SJCRH30 (cell line): ENCODE data around the gene CALHM3. TPM values are rescaled to one million over a fixed set of nuclear protein-coding genes. Genes with fewer than 3 reads are reported as not detected.
"Not testable (repeated sequence)": the region's sequence is repeated elsewhere in the genome, so short reads cannot be mapped to it uniquely, and the experiment has no call there.

Source experiments
- DNase-seq, 2 experiments: peaks; one replicate each; pipeline ENCODE4 v3.0.0-alpha.2; 2015 to 2020
- H3K27ac ChIP-seq: fragments of 250-450 bp; sonication (Bioruptor Pico); 2 replicates; pipeline ENCODE4 v1.5.1; 2020; ENCODE audit warnings: mild to moderate bottlenecking, moderate library complexity
- H3K27me3 ChIP-seq: fragments of 250-450 bp; sonication (Bioruptor Pico); 2 replicates; pipeline ENCODE4 v1.5.1; 2020; ENCODE audit warnings: mild to moderate bottlenecking, moderate library complexity
- H3K36me3 ChIP-seq: fragments of 250-450 bp; sonication (Bioruptor Pico); 2 replicates; pipeline ENCODE4 v1.5.1; 2020; ENCODE audit warnings: mild to moderate bottlenecking, moderate library complexity
- H3K4me1 ChIP-seq: fragments of 250-450 bp; sonication (Bioruptor Pico); 2 replicates; pipeline ENCODE4 v1.5.1; 2020; ENCODE audit warnings: mild to moderate bottlenecking, moderate library complexity
- H3K4me3 ChIP-seq: fragments of 250-450 bp; sonication (Bioruptor Pico); 2 replicates; pipeline ENCODE4 v1.5.1; 2020; ENCODE audit warnings: mild to moderate bottlenecking, moderate library complexity
- H3K9me3 ChIP-seq: fragments of 250-450 bp; sonication (Bioruptor Pico); replicated peaks from 2 replicates; pipeline ENCODE4 v1.5.1; 2020; ENCODE audit warnings: mild to moderate bottlenecking, moderate library complexity
- total RNA-seq: library from RNA; depleted of rRNA; stranded (reverse); fragments of >200 nt; shearing (Covaris generic); gene quantifications from 2 replicates; pipeline ENCODE4 v1.2.3, GENCODE V29; 2014; rRNA removed

Gene CALHM3, protein sequence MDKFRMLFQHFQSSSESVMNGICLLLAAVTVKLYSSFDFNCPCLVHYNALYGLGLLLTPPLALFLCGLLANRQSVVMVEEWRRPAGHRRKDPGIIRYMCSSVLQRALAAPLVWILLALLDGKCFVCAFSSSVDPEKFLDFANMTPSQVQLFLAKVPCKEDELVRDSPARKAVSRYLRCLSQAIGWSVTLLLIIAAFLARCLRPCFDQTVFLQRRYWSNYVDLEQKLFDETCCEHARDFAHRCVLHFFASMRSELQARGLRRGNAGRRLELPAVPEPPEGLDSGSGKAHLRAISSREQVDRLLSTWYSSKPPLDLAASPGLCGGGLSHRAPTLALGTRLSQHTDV
- not detected in 2 replicates for total RNA-seq

DNA sequence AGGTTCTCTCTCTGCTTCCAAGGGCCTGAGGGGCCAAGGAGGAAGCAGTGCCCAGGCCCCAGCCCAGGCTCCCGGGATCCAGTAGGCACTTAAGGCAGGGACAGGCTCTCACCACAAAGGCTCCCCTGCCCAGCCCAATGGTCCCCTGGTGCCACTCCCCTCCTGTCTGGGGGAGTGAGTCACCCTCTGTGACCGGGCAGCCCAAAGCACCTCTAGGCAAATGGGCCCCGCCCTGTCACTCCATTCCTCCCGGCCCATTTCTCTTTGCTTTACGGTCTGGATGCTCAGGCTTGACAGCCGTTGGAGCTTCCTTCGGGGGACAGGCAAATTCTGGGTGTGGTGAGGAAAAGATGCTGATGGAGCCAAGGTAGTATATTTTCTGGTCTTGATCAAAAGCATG, at the start of gene CALHM3:
CALHM3 (minus strand) TSS at position 106 of the 400 bp plus-strand sequence. CDS start 208 bp downstream, outside the sequence.
- H3K27me3 ChIP-seq: no peaks in the 10 kb centered on the region
- no peaks in the 10 kb centered on the region for H3K9me3 ChIP-seq
- H3K36me3 ChIP-seq: no peaks in the 10 kb centered on the region
- no peak within 1 kb of the TSS for H3K27ac ChIP-seq
- H3K4me3 ChIP-seq: no peak within 1 kb of the TSS
- DNase-seq: no peak
- peaks cover 31% of the 10 kb centered on the region for H3K4me1 ChIP-seq

DNA sequence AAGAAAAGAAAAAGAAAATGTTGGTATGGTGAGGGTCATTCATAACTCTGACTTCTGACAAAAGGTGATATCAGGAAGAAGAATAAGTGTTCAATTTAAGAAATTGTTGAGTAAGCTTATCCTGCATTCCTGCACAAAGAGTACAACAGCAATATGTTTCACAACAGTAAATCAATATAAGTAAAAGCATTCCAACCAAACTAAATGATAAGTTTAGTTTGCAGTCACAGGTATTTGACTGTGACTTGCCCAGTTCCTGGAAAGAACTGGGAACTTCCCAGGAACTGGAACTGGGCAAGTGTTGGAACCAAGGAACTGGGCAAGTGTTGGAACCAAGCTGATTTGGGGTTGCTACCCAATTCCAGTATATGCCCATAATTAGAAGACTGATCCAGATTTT, 49.5 kb upstream of the CALHM3 start:
- no peak overlapping the region for H3K27ac ChIP-seq
- no peaks in the 10 kb centered on the region for H3K27me3 ChIP-seq
- H3K4me3 ChIP-seq: no peak overlapping the region
- no peaks in the 10 kb centered on the region for H3K36me3 ChIP-seq
- peaks cover 5% of the 10 kb centered on the region; the same call in 1 of the 2 replicates for H3K9me3 ChIP-seq
- no peaks in the 10 kb centered on the region for H3K4me1 ChIP-seq
- DNase-seq: no peak

DNA sequence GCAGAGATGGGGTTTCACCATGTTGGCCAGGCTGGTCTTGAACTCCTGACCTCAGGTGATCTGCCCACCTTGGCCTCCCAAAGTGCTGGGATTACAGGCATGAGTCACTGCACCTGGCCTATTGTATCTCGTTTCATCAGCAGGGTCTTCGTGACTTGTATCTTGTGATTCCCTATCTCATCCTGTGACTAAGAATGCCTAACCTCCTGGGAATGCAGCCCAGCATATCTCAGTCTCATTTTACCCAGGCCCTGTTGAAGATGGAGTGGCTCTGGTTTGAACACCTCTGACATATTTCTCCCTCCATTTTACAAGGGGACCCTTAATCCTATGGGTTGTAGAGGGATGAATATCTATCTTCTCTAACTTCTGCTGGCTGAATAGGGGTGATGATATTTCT, 48.4 kb upstream of the CALHM3 start:
- not testable (repeated sequence) for H3K4me1 ChIP-seq, H3K27ac ChIP-seq, H3K36me3 ChIP-seq, H3K27me3 ChIP-seq, DNase-seq, H3K4me3 ChIP-seq, H3K9me3 ChIP-seq

DNA sequence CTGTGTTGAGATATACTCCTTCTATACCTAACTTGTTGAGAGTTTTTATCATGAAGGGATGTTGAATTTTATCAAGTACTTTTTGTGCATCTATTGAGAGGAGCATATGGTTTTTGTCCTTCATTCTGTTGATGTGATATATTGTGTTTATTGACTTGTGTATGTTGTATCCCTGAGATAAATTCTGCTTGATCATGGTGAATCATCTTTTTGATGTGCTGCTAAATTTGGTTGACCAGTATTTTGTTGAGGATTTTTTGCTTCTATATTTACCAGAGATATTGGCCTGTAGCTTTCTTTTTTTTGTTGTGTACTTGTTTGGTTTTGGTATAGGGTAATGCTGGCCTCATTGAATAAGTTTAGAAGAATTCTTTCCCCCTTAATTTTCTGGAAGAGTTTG, 46.9 kb upstream of the CALHM3 start:
- Histone ChIP-seq H3K27ac (no peak overlapping the region), H3K36me3 (no peaks in the 10 kb centered on the region), H3K27me3 (no peaks in the 10 kb centered on the region), H3K4me1 (no peaks in the 10 kb centered on the region), H3K4me3 (no peak overlapping the region), H3K9me3 (no peaks in the 10 kb centered on the region; the same call in 1 of the 2 replicates)
- DNase-seq: no peak

DNA sequence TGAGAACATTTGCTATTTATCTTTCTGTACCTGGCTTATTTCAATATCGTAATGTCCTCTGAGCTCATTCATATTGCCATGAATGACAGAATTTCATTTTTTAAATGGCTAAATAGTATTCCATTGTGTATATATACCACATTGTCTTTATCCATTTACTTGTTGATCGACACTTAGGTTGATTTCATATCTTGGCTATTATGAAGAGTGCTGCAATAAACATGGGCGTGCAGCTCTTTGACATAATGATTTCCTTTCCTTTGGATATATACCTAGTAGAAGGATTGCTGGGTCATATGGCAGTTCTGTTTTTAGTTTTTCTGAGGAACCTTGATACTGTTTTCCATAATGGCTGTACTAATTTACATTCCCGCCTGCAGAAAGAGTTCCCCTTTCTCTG, 44.6 kb upstream of the CALHM3 start:
- DNase-seq: no peak
- Histone ChIP-seq H3K27ac (no peak overlapping the region), H3K36me3 (no peaks in the 10 kb centered on the region), H3K27me3 (no peaks in the 10 kb centered on the region; the same call in 1 of the 2 replicates), H3K4me3 (no peak overlapping the region), H3K9me3 (no peaks in the 10 kb centered on the region), H3K4me1 (no peaks in the 10 kb centered on the region)

DNA sequence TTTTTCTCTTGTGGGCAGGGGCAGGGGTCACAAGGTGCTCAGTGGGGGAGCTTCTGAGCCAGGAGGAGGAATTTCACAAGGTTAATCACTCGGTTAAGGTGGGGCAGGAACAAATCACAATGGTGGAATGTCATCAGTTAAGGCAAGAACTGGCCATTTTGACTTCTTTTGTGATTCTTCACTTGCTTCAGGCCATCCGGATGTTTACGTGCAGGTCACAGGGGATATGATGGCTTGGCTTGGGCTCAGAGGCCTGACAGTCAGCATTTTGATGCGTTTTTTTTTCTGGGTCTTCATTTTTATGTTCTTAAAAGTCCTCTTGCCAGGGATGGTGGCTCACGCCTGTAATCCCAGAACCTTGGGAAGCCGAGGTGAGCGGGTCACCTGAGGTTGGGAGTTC, 43.0 kb upstream of the CALHM3 start:
- H3K9me3 ChIP-seq, H3K4me1 ChIP-seq, DNase-seq, H3K36me3 ChIP-seq, H3K4me3 ChIP-seq, H3K27ac ChIP-seq, H3K27me3 ChIP-seq: not testable (repeated sequence)

DNA sequence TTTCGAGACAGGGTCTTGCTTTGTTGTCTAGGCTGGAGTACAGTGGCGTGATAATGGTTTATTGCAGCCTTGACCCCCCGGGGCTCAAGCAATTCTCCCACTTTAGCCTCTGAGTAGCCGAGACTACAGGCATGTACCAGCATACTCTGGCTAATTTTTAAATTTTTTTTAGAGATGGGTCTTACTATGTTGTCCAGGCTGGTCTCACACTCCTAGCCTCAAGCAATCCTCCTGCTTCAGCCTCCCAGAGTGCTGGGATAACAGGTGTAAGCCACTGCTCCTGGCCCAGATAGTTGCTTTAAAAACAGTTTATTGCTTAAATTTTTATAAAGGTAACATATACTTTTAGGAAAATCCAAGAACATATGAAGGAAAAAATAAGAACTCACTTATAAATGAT, 40.8 kb upstream of the CALHM3 start:
- Histone ChIP-seq H3K36me3 (no peaks in the 10 kb centered on the region), H3K4me3 (no peak overlapping the region), H3K4me1 (no peaks in the 10 kb centered on the region), H3K27me3 (no peaks in the 10 kb centered on the region; the same call in 1 of the 2 replicates), H3K27ac (no peak overlapping the region), H3K9me3 (no peaks in the 10 kb centered on the region)
- no peak for DNase-seq

DNA sequence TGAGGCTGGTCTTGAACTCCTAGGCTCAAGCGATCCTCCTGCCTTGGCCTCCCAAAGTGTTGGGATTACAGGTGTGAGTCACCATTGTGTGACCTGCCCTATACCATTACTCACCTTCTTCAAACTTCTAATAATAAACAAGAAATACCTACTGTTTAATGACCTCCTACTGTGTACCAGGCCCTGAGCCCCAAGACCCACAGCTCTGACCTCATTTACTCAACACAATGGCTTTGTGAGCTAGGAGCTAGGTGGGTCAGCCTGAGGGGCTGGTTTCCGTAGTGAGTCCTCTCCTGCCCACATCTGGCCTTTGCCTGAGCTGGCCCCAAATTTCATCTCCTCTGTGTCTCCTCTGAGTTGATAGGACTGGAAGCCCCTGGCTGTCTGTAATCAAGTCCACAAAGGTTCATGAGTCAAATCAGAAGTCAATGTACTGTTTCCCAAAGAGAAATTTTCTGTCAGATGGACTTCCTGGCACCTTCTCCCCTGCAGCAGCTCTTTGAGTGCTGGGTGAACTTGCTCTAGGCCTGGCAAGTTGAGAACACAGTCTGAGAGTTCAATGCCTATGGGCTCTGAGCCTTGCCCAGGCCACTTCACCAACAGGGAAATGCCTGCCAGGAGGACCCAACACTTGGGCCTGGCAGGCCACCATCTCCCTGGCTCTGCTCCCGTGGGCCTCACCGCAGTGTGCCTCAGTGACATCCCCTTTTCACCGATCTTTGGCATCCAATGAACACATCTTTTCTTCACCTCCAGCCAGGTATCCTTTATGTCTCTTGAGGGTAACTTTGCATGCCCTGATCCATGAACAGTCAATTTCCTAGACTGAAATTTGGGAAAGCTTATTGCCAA, 38.4 kb upstream of the CALHM3 start:
- H3K9me3 ChIP-seq: no peaks in the 10 kb centered on the region
- DNase-seq: no peak
- H3K4me3 ChIP-seq: no peak overlapping the region
- H3K4me1 ChIP-seq: no peaks in the 10 kb centered on the region
- H3K27me3 ChIP-seq: no peaks in the 10 kb centered on the region; the same call in none of the 2 replicates
- no peaks in the 10 kb centered on the region for H3K36me3 ChIP-seq
- H3K27ac ChIP-seq: no peak overlapping the region

DNA sequence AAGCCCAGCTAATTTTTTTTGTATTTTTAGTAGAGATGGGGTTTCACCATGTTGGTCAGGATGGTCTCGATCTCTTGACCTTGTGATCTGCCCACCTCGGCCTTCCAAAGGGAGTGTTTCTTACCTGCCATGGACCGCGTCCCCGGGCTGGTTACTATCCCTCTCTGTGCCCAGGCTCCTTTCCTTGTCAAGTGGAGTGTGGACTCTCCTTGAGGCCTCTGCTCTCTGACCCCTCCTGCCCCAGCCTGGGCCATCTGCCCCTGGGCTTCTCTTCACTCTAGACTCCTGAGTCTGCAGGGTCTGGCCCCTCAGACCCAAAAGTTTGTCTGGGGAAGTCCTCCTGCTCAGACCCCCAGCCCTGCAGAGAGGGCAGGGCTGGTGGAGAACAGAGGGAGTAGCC, 35.2 kb upstream of the CALHM3 start:
- Histone ChIP-seq H3K27ac (no peak overlapping the region), H3K4me1 (no peaks in the 10 kb centered on the region), H3K9me3 (no peaks in the 10 kb centered on the region), H3K27me3 (no peaks in the 10 kb centered on the region; the same call in none of the 2 replicates), H3K4me3 (no peak overlapping the region), H3K36me3 (no peaks in the 10 kb centered on the region)
- DNase-seq: no peak

DNA sequence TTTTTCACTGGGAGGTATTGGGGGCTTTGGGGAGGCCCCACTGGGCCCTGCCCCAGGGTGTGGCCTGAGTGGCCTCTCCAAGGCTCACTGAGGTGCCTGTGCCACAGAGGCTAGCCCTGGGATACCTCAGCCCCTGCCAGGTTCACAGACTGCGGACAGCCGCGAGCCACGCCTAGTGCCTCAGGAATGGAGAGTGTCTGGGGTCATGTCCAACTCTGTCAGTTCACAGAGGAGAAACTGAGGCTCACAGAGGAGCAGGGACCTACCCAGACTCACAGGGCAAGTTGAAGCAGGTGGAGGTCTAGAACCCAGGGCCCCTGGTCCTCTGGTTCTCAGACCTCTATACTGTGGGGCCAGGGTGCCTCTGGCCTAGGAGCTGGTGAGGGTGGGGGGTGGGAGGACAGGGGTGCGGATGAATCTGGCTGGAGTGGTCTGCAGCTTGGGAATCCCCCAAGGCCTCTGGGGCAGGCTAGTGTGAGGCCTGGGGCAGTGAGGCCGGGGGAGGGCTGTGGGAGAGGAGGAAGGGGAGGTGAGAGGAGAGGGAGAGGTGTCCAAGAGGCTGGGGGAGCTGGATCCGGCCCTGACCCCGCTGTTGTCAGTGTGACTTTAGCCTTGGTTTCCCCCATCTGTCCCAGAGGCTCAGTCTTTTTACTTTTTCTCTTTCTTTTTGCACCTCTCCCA, 34.5 kb upstream of the CALHM3 start:
- no peaks in the 10 kb centered on the region for H3K4me1 ChIP-seq
- no peak overlapping the region for H3K27ac ChIP-seq
- no peaks in the 10 kb centered on the region for H3K9me3 ChIP-seq
- no peak overlapping the region for H3K4me3 ChIP-seq
- H3K36me3 ChIP-seq: no peaks in the 10 kb centered on the region
- H3K27me3 ChIP-seq: no peaks in the 10 kb centered on the region; the same call in 1 of the 2 replicates
- no peak for DNase-seq

DNA sequence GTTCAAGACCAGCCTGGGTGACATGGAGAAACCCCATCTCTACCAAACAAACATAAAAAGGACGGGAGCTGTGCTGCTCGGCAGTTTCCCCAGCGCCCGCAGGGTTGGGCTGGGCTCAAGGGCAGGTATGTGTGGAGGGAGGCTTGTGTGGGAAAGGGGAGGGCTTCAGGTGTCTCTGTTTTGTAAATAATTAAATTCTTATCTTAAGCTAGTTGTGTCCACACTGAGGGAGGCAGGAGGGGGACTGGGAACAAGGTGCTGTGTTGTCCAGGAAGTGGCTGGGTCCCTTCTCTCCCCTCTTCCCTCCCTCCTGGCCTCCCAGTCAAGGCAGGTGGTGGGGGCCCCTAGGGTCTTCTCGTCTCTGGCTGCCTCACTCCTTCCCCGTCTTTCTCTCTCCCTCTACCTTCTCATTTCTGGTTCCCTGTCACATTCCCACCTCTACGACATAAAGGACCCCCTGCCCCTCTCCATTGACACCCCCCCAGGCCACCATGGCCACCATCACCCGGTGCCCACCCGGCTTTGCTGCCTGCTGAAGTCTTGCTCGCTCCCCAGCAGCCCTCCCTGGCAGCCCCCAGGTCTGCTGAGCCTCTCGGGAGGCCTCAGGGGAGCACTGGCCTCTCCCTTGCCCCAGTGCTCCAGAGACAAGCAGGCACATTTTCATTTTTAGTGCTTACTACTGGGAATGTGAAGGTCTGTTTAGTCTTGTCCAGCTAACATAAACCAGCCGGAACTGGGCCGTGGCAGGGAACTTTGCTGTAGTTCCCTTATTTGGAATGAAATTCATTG, 33.7 kb upstream of the CALHM3 start:
- Histone ChIP-seq H3K4me1 (peaks cover 6% of the 10 kb centered on the region), H3K4me3 (no peak overlapping the region), H3K9me3 (no peaks in the 10 kb centered on the region), H3K27me3 (no peaks in the 10 kb centered on the region; the same call in 1 of the 2 replicates), H3K27ac (no peak overlapping the region), H3K36me3 (no peaks in the 10 kb centered on the region)
- no peak for DNase-seq

DNA sequence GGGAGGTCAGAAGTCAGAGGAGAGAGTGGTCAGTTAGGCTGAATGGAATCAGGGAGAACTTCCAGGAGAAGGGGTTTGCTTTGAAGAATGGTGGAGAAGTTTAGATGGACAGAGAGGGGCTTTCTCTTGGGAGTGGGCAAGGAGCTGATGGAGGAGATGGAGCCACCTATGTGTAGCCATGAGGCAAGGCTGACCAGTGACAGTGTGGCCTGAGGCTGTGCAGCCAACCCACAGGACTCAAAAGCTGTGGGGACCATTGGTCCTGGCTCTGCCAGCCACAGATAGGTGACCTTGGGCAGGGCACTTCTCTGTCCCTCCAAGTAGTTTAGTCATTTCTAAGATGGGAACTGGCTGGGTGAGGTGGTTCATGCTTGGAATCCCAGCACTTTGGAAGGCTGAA, 33.1 kb upstream of the CALHM3 start:
- H3K27me3 ChIP-seq: no peaks in the 10 kb centered on the region; the same call in 1 of the 2 replicates
- H3K9me3 ChIP-seq: no peaks in the 10 kb centered on the region
- peaks cover 9% of the 10 kb centered on the region for H3K4me1 ChIP-seq
- no peak for DNase-seq
- H3K27ac ChIP-seq: no peak overlapping the region
- H3K4me3 ChIP-seq: no peak overlapping the region
- no peaks in the 10 kb centered on the region for H3K36me3 ChIP-seq

DNA sequence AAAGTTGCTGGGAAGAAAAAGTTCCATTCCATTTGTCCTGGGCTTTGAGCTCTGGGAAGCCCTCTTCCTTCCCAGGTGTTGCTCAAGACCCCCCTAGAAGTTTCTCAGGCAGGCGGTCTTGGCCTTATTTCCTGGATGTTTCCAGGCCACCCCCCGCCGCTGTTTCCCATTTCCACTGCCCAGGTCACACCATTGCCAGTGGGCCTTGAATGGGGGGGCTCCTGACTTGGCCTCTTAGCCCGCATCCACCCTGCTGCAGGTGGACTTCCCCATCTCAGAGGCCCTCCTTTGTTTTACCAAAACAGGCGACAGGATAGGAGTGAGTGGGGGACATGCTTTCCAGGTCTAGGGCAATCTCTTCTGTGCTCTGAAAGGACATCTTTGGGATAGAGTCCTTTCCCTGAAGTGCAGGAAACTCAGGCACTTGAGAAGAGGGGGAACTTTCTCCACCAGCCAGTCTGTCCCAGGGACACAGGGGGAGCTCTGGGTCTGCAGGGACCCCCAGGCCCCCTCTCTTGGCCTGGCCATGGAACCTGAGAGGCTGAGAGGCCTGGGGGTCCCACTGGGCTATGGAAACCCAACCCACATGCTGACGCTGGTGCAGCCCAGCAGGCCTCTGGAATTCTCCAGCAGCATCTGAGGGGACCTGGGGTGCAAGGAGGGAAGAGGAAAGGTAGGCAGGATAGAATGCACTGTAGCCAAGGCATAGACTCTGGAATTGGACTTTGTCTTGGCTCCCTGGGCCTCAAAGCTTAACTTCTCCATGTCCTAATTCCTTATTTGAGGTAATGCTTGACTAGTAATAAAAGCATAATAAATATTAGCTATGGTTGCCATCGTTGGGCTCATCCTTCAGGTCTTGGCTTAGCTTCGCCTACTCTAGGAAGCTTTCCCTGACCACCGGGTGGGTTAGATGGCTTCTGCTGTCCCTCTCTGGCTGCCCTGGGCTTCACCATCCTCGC, 32.0 kb upstream of the CALHM3 start:
- no peaks in the 10 kb centered on the region for H3K36me3 ChIP-seq
- no peak overlapping the region for H3K27ac ChIP-seq
- H3K27me3 ChIP-seq: no peaks in the 10 kb centered on the region; the same call in 1 of the 2 replicates
- H3K4me1 ChIP-seq: peaks cover 9% of the 10 kb centered on the region
- no peak for DNase-seq
- no peak overlapping the region for H3K4me3 ChIP-seq
- H3K9me3 ChIP-seq: no peaks in the 10 kb centered on the region
